Transverse colon (tissue), 3 donors: ENCODE data around the gene ABCA10.

Experiments
- CTCF ChIP-seq, 5 experiments: fragments of 200-600 bp in 3 of 5; fragments of 450-650 bp in 2 of 5; sonication (generic) in 3 of 5; IDR thresholded peaks; 1 replicate in 2 of 5; 2 replicates in 3 of 5; pipeline ENCODE4 v1.5.1; 2016 to 2017; ENCODE audit warnings: antibody characterized with exemption in 5 of 5, inconsistent platforms in 3 of 5, mild to moderate bottlenecking in 2 of 5, moderate library complexity in 1 of 5
- POLR2A ChIP-seq: fragments of 450-650 bp; IDR thresholded peaks from one replicate; pipeline ENCODE4 v1.6.1; 2016; ENCODE audit warnings: antibody characterized with exemption, mild to moderate bottlenecking, moderate library complexity

- TF ChIP-seq CTCF (IDR thresholded peaks at IDR 0.05) (no peak), POLR2A (no peak)
These were observed 38.6 kb upstream of the ABCA10 start for GRCh38 chr17:69267219-69267618.
